SK-N-SH (cell line): ENCODE results near the gene RUFY2. TPM values are rescaled to one million over a fixed set of nuclear protein-coding genes. Genes with fewer than 3 reads are reported as not detected.

Experiments
- CTCF ChIA-PET: fragments of 300-600, 350-600 bp; formaldehyde crosslinking; extraction: SDS; loops from one replicate; lab custom pipeline; 2021; lab: Yijun Ruan, JAX
- POLR2A ChIA-PET: fragments of 350-600 bp; sonication (Branson Sonifier 250); formaldehyde crosslinking; extraction: SDS; loops from one replicate; lab custom pipeline; 2020; ENCODE audit warnings: antibody characterized with exemption, inconsistent platforms; lab: Yijun Ruan, JAX
- DNase-seq: peaks from one replicate; pipeline ENCODE4 v3.0.0; 2012
- H2AFZ ChIP-seq: fragments of 200-600 bp; sonication (generic); 2 replicates; pipeline ENCODE4 v1.8.1; 2016; ENCODE audit warnings: antibody characterized with exemption, mild to moderate bottlenecking, low read depth
- H3F3A ChIP-seq: fragments of 200-600 bp; sonication (generic); replicated peaks from 2 replicates; pipeline ENCODE3; 2016; ENCODE audit warnings: antibody characterized with exemption, mild to moderate bottlenecking; ENCODE audit not compliant: insufficient read depth
- H3K27ac ChIP-seq, 2 experiments: fragments of 200-500 bp in 1 of 2; fragments of 200-600 bp in 1 of 2; sonication (Bioruptor generic) in 1 of 2; sonication (generic), shearing (Covaris generic) in 1 of 2; 2 replicates each; pipeline versions ENCODE4 v1.5.1 to v1.6.1; 2014 to 2016; ENCODE audit warnings: low read depth in 2 of 2, inconsistent platforms in 1 of 2, low read length in 1 of 2, mild to moderate bottlenecking in 1 of 2, mixed read lengths in 1 of 2
- H3K27me3 ChIP-seq: fragments of 200-600 bp; sonication (generic), shearing (Covaris generic); 2 replicates; pipeline ENCODE4 v1.6.1; 2016; ENCODE audit warnings: mixed run types; ENCODE audit not compliant: insufficient read depth
- H3K36me3 ChIP-seq, 2 experiments: fragments of 200-500 bp in 1 of 2; fragments of 200-600 bp in 1 of 2; sonication (Bioruptor generic) in 1 of 2; sonication (generic) in 1 of 2; replicated peaks in 1 of 2; 2 replicates each; pipeline versions ENCODE3 to v1.5.1; 2014 to 2016; ENCODE audit warnings: low read length in 1 of 2, mild to moderate bottlenecking in 1 of 2; ENCODE audit not compliant: insufficient read depth in 2 of 2, control insufficient read depth in 1 of 2
- H3K4me1 ChIP-seq, 2 experiments: fragments of 200-500 bp in 1 of 2; fragments of 200-600 bp in 1 of 2; sonication (Bioruptor generic) in 1 of 2; sonication (generic), shearing (Covaris generic) in 1 of 2; 2 replicates each; pipeline versions ENCODE4 v1.5.1 to v1.6.1; 2014 to 2016; ENCODE audit warnings: low read depth in 1 of 2, low read length in 1 of 2, mixed run types in 1 of 2; ENCODE audit not compliant: insufficient read depth in 2 of 2, control insufficient read depth in 1 of 2
- H3K4me2 ChIP-seq: fragments of 200-600 bp; sonication (generic), shearing (Covaris generic); 2 replicates; pipeline ENCODE4 v1.6.1; 2017; ENCODE audit warnings: mixed run types
- H3K4me3 ChIP-seq, 2 experiments: fragments of 200-500 bp in 1 of 2; fragments of 200-600 bp in 1 of 2; sonication (Bioruptor generic) in 1 of 2; sonication (generic), shearing (Covaris generic) in 1 of 2; 2 replicates each; pipeline versions ENCODE4 v1.5.1 to v1.8.1; 2014 to 2016; ENCODE audit warnings: low read depth in 2 of 2, inconsistent platforms in 1 of 2, low read length in 1 of 2, mild to moderate bottlenecking in 1 of 2, mixed read lengths in 1 of 2, moderate library complexity in 1 of 2
- H3K79me2 ChIP-seq: fragments of 200-600 bp; sonication (generic); 2 replicates; pipeline ENCODE4 v1.8.1; 2017; ENCODE audit warnings: mild to moderate bottlenecking; ENCODE audit not compliant: insufficient read depth
- H3K9ac ChIP-seq: fragments of 200-600 bp; sonication (generic); 2 replicates; pipeline ENCODE4 v1.6.1; 2017; ENCODE audit warnings: mixed run types
- H3K9me2 ChIP-seq: fragments of 200-600 bp; sonication (generic); 2 replicates; pipeline ENCODE4 v1.6.1; 2017; ENCODE audit warnings: mixed run types
- H3K9me3 ChIP-seq: fragments of 200-600 bp; sonication (generic); 2 replicates; pipeline ENCODE4 v1.6.1; 2017; ENCODE audit warnings: mixed run types, mild to moderate bottlenecking, moderate library complexity
- H4K20me1 ChIP-seq: fragments of 200-600 bp; sonication (generic); 2 replicates; pipeline ENCODE4 v1.6.1; 2017; ENCODE audit warnings: mild to moderate bottlenecking, mixed run types; ENCODE audit not compliant: insufficient read depth
- ELF1 ChIP-seq: IDR thresholded peaks from 2 replicates; pipeline ENCODE4 v1.4.0; 2012
- EP300 ChIP-seq, 2 experiments: IDR thresholded peaks; 2 replicates each; pipeline versions ENCODE4 v1.4.0 to v1.6.1; 2012; ENCODE audit warnings: borderline replicate concordance in 1 of 2, low read depth in 1 of 2, low read length in 1 of 2
- EZH2phosphoT487 ChIP-seq: fragments of 200-600 bp; sonication (generic); IDR thresholded peaks from 2 replicates; pipeline ENCODE4 v1.6.1; 2017; ENCODE audit warnings: low read depth, mixed run types, mild to moderate bottlenecking, antibody characterized with exemption, moderate library complexity, borderline replicate concordance
- FOSL2 ChIP-seq: IDR thresholded peaks from 2 replicates; pipeline ENCODE4 v1.4.0; 2012; ENCODE audit warnings: low read depth, mild to moderate bottlenecking, moderate library complexity, borderline replicate concordance
- FOXJ3 ChIP-seq: sonication (generic); formaldehyde crosslinking; IDR thresholded peaks from 2 replicates; pipeline ENCODE4 v1.5.1; 2020; ENCODE audit warnings: mild to moderate bottlenecking, missing genetic modification reagents
- GABPA ChIP-seq: IDR thresholded peaks from 2 replicates; pipeline ENCODE4 v1.4.0; 2012; ENCODE audit warnings: low read depth, mild to moderate bottlenecking
- MXI1 ChIP-seq: IDR thresholded peaks from 2 replicates; pipeline ENCODE4 v1.6.1; 2012; ENCODE audit warnings: mild to moderate bottlenecking, low read depth, low read length, improper control_type of control experiment
- NFIC ChIP-seq: IDR thresholded peaks from 2 replicates; pipeline ENCODE4 v1.4.0; 2012; ENCODE audit warnings: borderline replicate concordance
- NRF1 ChIP-seq: IDR thresholded peaks from 2 replicates; pipeline ENCODE4 v1.6.1; 2012; ENCODE audit warnings: low read depth, mild to moderate bottlenecking, low read length
- RAD21 ChIP-seq: IDR thresholded peaks from 2 replicates; pipeline ENCODE4 v1.6.1; 2012; ENCODE audit warnings: mild to moderate bottlenecking, low read length
- RCOR1 ChIP-seq: fragments of 150-350 bp; IDR thresholded peaks from 2 replicates; pipeline ENCODE4 v1.6.1; 2017; ENCODE audit warnings: antibody characterized with exemption, low read length
- RFX5 ChIP-seq: IDR thresholded peaks from 2 replicates; pipeline ENCODE4 v1.6.1; 2012; ENCODE audit warnings: mild to moderate bottlenecking, improper control_type of control experiment, low read length
- RXRA ChIP-seq: IDR thresholded peaks from 2 replicates; pipeline ENCODE4 v1.4.0; 2012; ENCODE audit warnings: low read depth, mild to moderate bottlenecking, borderline replicate concordance
- SMC3 ChIP-seq: IDR thresholded peaks from 2 replicates; pipeline ENCODE4 v1.6.1; 2012; ENCODE audit warnings: low read depth, low read length, improper control_type of control experiment
- TCF12 ChIP-seq: IDR thresholded peaks from 2 replicates; pipeline ENCODE4 v1.4.0; 2012
- TEAD4 ChIP-seq: IDR thresholded peaks from 2 replicates; pipeline ENCODE4 v1.4.0; 2012; ENCODE audit warnings: mild to moderate bottlenecking, borderline replicate concordance; ENCODE audit not compliant: insufficient read depth
- WGBS: methylation state at CpG from one replicate; pipeline ENCODE4 v1.1.6; 2017; ENCODE audit warnings: low lambda C conversion rate; 5-methylcytosine and 5-hydroxymethylcytosine counted together
- polyA plus RNA-seq, 3 experiments: library from polyadenylated mRNA; depleted of rRNA; stranded (reverse); fragments of >200 nt; gene quantifications; 2 replicates each; pipeline ENCODE4 v1.2.3, GENCODE V29; 2012
- TF ChIP-seq, protein P1 (sequence below): IDR thresholded peaks from 2 replicates; pipeline ENCODE4; 2012

The RUFY2 gene
- polyA plus RNA-seq, 1 of the 3 experiments (the other 2 are of a cell fraction) = 6.2 TPM

DNA sequence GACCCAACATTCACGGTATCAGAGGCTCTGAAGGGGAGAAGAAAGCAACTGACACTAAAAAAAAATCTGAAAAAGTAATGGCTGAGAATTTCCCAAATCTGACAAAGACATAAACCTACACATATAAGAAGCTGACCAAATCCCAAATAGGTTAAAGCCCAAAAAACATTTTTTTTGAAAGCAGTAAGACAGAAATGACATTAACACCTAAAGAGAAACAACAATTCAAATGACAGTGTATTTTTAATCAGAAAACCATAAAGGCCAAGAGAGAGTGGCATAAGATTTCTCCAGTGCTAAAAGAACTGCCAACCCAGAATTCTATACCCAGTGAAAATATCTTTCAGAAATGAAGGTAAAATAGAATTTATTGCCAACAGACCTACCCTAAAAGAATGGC lies 35.5 kb downstream of the RUFY2 start (continued):
- TF ChIP-seq RAD21 = no peak
- no peak for TF ChIP-seq TEAD4
- TF ChIP-seq NRF1 = no peak

- H3K27me3 ChIP-seq = no peaks in the 10 kb centered on the region
- H3F3A ChIP-seq = peaks cover 18% of the 10 kb centered on the region
- CTCF ChIA-PET = no interaction called here
- WGBS = 92% methylated on average over 2 of the region's 2 CpGs
- no peaks in the 10 kb centered on the region for H3K79me2 ChIP-seq
- peaks cover 5% of the 10 kb centered on the region; the same call in 1 of the 2 replicates for H3K9me3 ChIP-seq
- H4K20me1 ChIP-seq = no peaks in the 10 kb centered on the region
- no peak overlapping the region for H2AFZ ChIP-seq
- H3K4me1 ChIP-seq = no peaks in the 10 kb centered on the region
- no peak overlapping the region for H3K4me2 ChIP-seq
- H3K36me3 ChIP-seq = peaks cover 21 to 71% of the 10 kb centered on the region in 2 experiments
- H3K9me2 ChIP-seq = no peaks in the 10 kb centered on the region
- no peak for DNase-seq
- POLR2A ChIA-PET = no interaction called here
- no peak overlapping the region for H3K9ac ChIP-seq
- no peak for TF ChIP-seq NFIC
- TF ChIP-seq FOSL2 = no peak
- no peak for TF ChIP-seq EP300 (IDR thresholded peaks at IDR 0.05; ENCODE audit: borderline replicate concordance in 1 of 2, low read depth in 1 of 2, low read length in 1 of 2)
- no peak for TF ChIP-seq SMC3
- no peak for TF ChIP-seq RCOR1
- TF ChIP-seq RFX5 = no peak
- TF ChIP-seq FOXJ3 (CRISPR knock-in tag) = no peak
- no peak for TF ChIP-seq TEAD4
- TF ChIP-seq MXI1 = no peak
- no peak for TF ChIP-seq ELF1
- TF ChIP-seq GABPA = no peak
- no peak for TF ChIP-seq EZH2phosphoT487
- TF ChIP-seq TCF12 = no peak
- no peak for TF ChIP-seq NRF1
- no peak overlapping the region for H3K27ac ChIP-seq
- H3K4me3 ChIP-seq = no peak overlapping the region
These were observed 40.0 kb downstream of the RUFY2 start for GRCh38 chr10:68367121-68367520.

GRCh38 chr10:68366600-68366999 lies 40.5 kb downstream of the RUFY2 start:
- 99% methylated on average over 5 of the region's 5 CpGs for WGBS
- peaks cover 18% of the 10 kb centered on the region for H3F3A ChIP-seq
- no peak overlapping the region for H2AFZ ChIP-seq
- H3K4me2 ChIP-seq = no peak overlapping the region
- H3K9ac ChIP-seq = no peak overlapping the region
- no peak overlapping the region for H3K4me3 ChIP-seq
- H3K4me1 ChIP-seq = no peaks in the 10 kb centered on the region
- H4K20me1 ChIP-seq = no peaks in the 10 kb centered on the region
- no peak for TF ChIP-seq RXRA
- TF ChIP-seq, protein P1, sequence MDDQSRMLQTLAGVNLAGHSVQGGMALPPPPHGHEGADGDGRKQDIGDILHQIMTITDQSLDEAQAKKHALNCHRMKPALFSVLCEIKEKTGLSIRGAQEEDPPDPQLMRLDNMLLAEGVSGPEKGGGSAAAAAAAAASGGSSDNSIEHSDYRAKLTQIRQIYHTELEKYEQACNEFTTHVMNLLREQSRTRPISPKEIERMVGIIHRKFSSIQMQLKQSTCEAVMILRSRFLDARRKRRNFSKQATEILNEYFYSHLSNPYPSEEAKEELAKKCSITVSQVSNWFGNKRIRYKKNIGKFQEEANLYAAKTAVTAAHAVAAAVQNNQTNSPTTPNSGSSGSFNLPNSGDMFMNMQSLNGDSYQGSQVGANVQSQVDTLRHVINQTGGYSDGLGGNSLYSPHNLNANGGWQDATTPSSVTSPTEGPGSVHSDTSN = no peak
- no peak for DNase-seq
- peaks cover 1% of the 10 kb centered on the region; the same call in 1 of the 2 replicates for H3K9me3 ChIP-seq
- no peak overlapping the region for H3K27ac ChIP-seq
- H3K36me3 ChIP-seq = peaks cover 26 to 69% of the 10 kb centered on the region in 2 experiments
- no peaks in the 10 kb centered on the region for H3K9me2 ChIP-seq
- ChIA-PET POLR2A (no interaction called here), CTCF (interaction anchor here (0.7 kb wide), 1 partner anchor 955 kb away, joined by 3 read pairs; no protein-coding TSS in a partner anchor)
- H3K27me3 ChIP-seq = no peaks in the 10 kb centered on the region
- no peaks in the 10 kb centered on the region for H3K79me2 ChIP-seq
